Adrenal gland (tissue), 12 donors: Measurements from ENCODE around the gene PFKFB2. TPM values are rescaled to one million over a fixed set of nuclear protein-coding genes. Genes with fewer than 3 reads are reported as not detected.

Source experiments
- DNase-seq, 7 donors: peaks; one replicate each; pipeline ENCODE4 v3.0.0-alpha.2; 2019 to 2020
- H3K27ac ChIP-seq, 5 donors: fragments of 200-600 bp; sonication (generic) in 4 of 5; 1 replicate in 3 of 5; 2 replicates in 2 of 5; pipeline versions ENCODE4 v1.5.1 to v1.8.0; 2016 to 2020; ENCODE audit warnings: mild to moderate bottlenecking in 1 of 5
- H3K27me3 ChIP-seq: fragments of 200-600 bp; 2 replicates; pipeline ENCODE4 v1.8.0; 2021
- H3K36me3 ChIP-seq, 2 donors: fragments of 200-600 bp; replicated peaks in 1 of 2; 1 replicate in 1 of 2; 2 replicates in 1 of 2; pipeline versions ENCODE4 v1.5.1 to v1.8.0; 2018 to 2022
- H3K4me1 ChIP-seq, 2 donors: fragments of 200-600 bp; replicated peaks in 1 of 2; 1 replicate in 1 of 2; 2 replicates in 1 of 2; pipeline versions ENCODE4 v1.5.1 to v1.8.0; 2018 to 2021
- H3K4me3 ChIP-seq, 4 donors: fragments of 200-600 bp; sonication (generic) in 3 of 4; one replicate each; pipeline ENCODE4 v1.5.1; 2016 to 2018
- H3K9me3 ChIP-seq, 3 donors: fragments of 200-600 bp; sonication (generic) in 1 of 3; replicated peaks in 1 of 3; 1 replicate in 2 of 3; 2 replicates in 1 of 3; pipeline versions ENCODE4 v1.5.1 to v1.8.0; 2016 to 2021
- POLR2A ChIP-seq, 2 donors: fragments of 450-650 bp; IDR thresholded peaks; one replicate each; pipeline ENCODE4 v1.6.1; 2017; ENCODE audit warnings: antibody characterized with exemption in 2 of 2, mild to moderate bottlenecking in 2 of 2, moderate library complexity in 1 of 2
- WGBS, 4 donors: extraction: QIAGEN DNeasy Blood & Tissue Kit in 2 of 4; methylation state at CpG; one replicate each; pipeline versions ENCODE4 v1.1.5 to v1.1.7; 2013 to 2017; 5-methylcytosine and 5-hydroxymethylcytosine counted together
- intact Hi-C, 2 donors: fragments of 100-400 bp; cut with DNase I; formaldehyde crosslinking; loops; one replicate each; pipeline versions ENCODE4 v1.14.1 to v1.15.0; 2022 to 2023
- polyA plus RNA-seq, 3 donors: library from polyadenylated mRNA; stranded (reverse); fragments of 200-250 nt in 2 of 3; fragments of 350-450 nt in 1 of 3; fragmentation: Illumina TruSeq in 1 of 3; extraction: RNeasy Lipid Tissue Mini Kit (QIAGEN cat#74804) in 1 of 3; gene quantifications; one replicate each; pipeline ENCODE4 v1.2.3, GENCODE V29; 2013 to 2014
- total RNA-seq, 9 donors: library from RNA; depleted of rRNA in 4 of 9; stranded (reverse); fragments of >200 nt in 4 of 9; fragments of 120-200 nt in 1 of 9; fragmentation: NEBNext Ultra II Directional in 1 of 9; extraction: Animal tissue kit (Norgen Biotek cat#: 25700) in 1 of 9; gene quantifications; one replicate each; pipeline versions ENCODE4 v1.1.0 to v1.2.4, GENCODE V29; 2013 to 2023
- TF ChIP-seq, protein P1 (sequence below), 6 experiments: fragments of 450-650 bp in 4 of 6; fragments of 200-600 bp in 2 of 6; sonication (generic) in 1 of 6; IDR thresholded peaks; 1 replicate in 5 of 6; 2 replicates in 1 of 6; pipeline versions ENCODE4 v1.5.1 to v1.8.0; 2016 to 2021; ENCODE audit warnings: antibody characterized with exemption in 6 of 6, mild to moderate bottlenecking in 2 of 6, moderate library complexity in 1 of 6
- donor health status: healthy with polysubstance abuse.
- donor health status: Bipolar disorder and iron deficiency.
- donor health status: DM: yes; HTN: yes; CAD: no.
- donor health status: DM: no; HTN: no; CAD: no.
- donor health status: DM: no; HTN: no; CAD: no.
- donor health status: DM: yes; HTN: yes; CAD: no.

PFKFB2 gene
- total and polyA plus RNA-seq, 12 donors = 3.9 to 25.8 (median 13.5) TPM

DNA sequence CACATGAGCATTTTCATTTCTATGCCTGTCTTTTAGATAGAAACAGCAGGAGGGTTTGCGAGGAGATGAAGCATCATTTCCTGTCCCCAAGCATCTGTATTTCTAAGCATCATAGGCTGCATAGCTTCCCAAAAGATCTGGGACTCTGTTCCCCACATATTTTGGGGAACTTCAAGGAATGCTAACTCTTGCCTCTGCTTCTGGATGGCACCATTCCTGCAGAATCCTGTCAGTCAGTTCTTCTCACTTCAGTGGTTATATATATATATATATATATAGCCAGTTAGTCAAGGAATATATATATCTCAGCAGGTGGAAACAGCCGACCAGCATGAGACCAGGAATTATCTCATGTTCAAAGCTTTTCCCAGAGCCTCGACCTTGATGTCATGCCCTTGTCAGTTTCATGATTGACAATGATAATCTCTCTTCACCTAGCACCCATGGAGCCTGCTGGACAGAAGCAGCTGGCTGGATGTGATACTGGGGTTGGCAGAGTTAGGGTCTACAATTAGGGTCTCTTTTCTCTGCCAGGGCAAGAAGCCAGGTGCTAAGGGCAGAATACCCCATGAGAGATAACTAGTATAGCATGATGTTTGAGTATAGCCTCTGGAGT, 2.4 kb downstream of the PFKFB2 start:
- H3K9me3 ChIP-seq = no peaks in the 10 kb centered on the region
- H3K4me3 ChIP-seq = no peak overlapping the region
- H3K36me3 ChIP-seq = no peaks in the 10 kb centered on the region
- no peak for TF ChIP-seq POLR2A (IDR thresholded peaks at IDR 0.05)
- TF ChIP-seq, protein P1, sequence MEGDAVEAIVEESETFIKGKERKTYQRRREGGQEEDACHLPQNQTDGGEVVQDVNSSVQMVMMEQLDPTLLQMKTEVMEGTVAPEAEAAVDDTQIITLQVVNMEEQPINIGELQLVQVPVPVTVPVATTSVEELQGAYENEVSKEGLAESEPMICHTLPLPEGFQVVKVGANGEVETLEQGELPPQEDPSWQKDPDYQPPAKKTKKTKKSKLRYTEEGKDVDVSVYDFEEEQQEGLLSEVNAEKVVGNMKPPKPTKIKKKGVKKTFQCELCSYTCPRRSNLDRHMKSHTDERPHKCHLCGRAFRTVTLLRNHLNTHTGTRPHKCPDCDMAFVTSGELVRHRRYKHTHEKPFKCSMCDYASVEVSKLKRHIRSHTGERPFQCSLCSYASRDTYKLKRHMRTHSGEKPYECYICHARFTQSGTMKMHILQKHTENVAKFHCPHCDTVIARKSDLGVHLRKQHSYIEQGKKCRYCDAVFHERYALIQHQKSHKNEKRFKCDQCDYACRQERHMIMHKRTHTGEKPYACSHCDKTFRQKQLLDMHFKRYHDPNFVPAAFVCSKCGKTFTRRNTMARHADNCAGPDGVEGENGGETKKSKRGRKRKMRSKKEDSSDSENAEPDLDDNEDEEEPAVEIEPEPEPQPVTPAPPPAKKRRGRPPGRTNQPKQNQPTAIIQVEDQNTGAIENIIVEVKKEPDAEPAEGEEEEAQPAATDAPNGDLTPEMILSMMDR (IDR thresholded peaks at IDR 0.05) = no peak
- 55 to 67% (median 64%) methylated on average over 3 of the region's 3 CpGs for WGBS, 4 donors
- peaks cover 0 to 24% of the 10 kb centered on the region in 2 donors for H3K4me1 ChIP-seq
- H3K27me3 ChIP-seq = no peaks in the 10 kb centered on the region
- no peak overlapping the region for H3K27ac ChIP-seq
- intact Hi-C loops = no loop called here
- DNase-seq = no peak

DNA sequence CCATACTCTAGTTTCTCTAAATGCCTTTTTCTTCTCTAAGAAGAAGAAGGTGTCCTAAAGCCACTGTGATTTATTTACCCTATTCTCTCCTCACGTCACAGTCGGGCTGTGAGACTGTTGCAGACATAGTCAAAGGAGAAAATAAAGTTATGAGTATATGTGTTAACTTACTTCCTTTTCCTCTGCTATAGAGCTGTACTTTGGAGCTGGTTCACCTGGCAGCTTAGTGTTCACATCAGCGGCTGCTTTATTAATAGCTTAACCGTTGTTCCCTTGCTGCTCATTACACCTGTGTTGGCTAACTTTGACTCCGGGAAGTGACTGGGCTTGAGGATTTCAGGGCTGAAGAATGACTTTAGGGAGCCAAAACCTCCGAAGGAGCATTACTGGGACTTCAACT, 3.6 kb downstream of the PFKFB2 start:
- WGBS, 4 donors = 87 to 93% (median 91%) methylated on average over 6 of the region's 6 CpGs

DNA sequence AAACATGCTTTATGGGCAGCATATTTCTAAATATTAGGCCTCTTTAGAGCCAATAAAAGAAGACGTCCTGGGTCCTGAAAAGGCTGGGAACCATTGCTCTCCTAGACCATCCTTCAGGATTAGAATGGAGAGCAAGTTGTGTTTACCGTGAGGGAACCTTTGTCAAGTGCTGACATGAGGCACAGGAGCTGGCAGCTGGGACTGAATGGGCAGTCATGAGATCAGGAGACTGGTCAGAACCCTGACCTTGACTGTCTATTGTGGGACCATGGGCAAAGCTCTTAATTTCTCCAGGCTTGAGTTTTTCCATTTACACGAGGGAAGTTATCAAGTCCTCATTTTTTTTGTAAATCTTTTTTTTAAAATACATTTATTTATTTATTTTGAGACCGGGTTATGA, 5.2 kb downstream of the PFKFB2 start:
- DNase-seq = peak in 2 of 7 donors; percentile 25 to 32
- peaks cover 0 to 16% of the 10 kb centered on the region in 2 donors for H3K36me3 ChIP-seq
- no peak for TF ChIP-seq POLR2A (IDR thresholded peaks at IDR 0.05)
- TF ChIP-seq, protein P1 (IDR thresholded peaks at IDR 0.05) = no peak
- no peak overlapping the region for H3K27ac ChIP-seq
- H3K9me3 ChIP-seq = no peaks in the 10 kb centered on the region
- no peaks in the 10 kb centered on the region for H3K27me3 ChIP-seq
- peaks cover 0 to 7% of the 10 kb centered on the region in 2 donors for H3K4me1 ChIP-seq
- intact Hi-C loops = no loop called here
- no peak overlapping the region for H3K4me3 ChIP-seq
- 78 to 87% (median 86%) methylated on average over 4 of the region's 4 CpGs for whole genome bisulfite sequencing, 4 donors

More for the DNA sequence above, 3.6 kb downstream of the PFKFB2 start:
- DNase-seq = no peak
- TF ChIP-seq POLR2A (IDR thresholded peaks at IDR 0.05) = no peak
- TF ChIP-seq, protein P1 (IDR thresholded peaks at IDR 0.05) = no peak
- Histone ChIP-seq H3K4me1 (peaks cover 0 to 17% of the 10 kb centered on the region in 2 donors), H3K9me3 (no peaks in the 10 kb centered on the region), H3K36me3 (peaks cover 0 to 2% of the 10 kb centered on the region in 2 donors), H3K27me3 (no peaks in the 10 kb centered on the region), H3K4me3 (no peak overlapping the region), H3K27ac (no peak overlapping the region)
- intact Hi-C loops = no loop called here

DNA sequence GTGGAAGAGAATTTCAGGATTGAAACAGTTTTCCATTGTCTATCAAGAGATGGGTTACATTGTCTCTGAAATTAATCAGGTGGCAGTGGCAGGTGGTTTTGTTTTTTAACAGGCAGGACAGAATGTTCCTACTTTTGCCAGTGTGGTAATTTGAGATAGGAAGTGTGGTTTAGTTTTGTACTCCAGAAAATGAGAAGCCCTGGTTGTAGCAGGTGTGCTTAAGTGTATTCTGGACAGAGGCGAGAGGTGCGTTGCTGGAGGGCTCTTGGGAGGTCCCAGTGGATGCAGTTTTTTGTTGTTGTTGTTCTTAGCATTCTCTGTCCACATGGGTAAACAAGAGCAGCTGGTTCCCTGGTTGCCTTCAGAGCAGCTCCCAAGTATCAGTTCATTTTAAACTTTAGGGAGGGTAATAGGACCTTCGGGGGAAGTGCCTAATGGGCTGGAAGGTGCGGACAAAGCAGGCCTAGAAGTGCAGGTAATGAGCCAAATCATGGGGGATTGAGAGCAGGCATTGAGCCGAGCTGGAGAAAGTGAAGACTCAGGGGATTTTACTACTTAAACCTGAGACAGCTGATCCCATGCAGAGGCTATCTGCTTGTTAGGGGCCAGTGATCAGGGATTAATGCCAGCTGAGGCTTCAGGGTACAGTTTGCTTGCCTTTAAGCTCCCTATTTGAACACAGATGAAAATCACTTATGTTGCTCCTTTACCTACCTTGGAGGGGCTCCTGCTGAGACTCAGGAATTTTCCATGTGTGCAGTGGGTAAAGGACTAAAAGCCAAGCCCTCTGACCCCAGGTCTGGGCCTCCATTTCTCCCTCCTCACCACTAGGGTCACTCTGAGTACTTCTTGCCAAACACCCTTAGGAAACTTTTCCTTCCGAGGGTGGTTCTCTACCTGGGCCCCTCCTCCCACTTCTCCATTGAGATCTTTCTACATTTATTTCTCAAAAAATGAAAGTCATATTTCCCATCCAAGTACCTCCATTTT, 6.1 kb downstream of the PFKFB2 start:
- DNase-seq = no peak
- Histone ChIP-seq H3K4me1 (no peaks in the 10 kb centered on the region), H3K27ac (no peak overlapping the region), H3K36me3 (peaks cover 0 to 23% of the 10 kb centered on the region in 2 donors), H3K27me3 (no peaks in the 10 kb centered on the region), H3K4me3 (no peak overlapping the region), H3K9me3 (no peaks in the 10 kb centered on the region)
- intact Hi-C loops = no loop called here
- TF ChIP-seq POLR2A (IDR thresholded peaks at IDR 0.05) = no peak
- TF ChIP-seq, protein P1 (IDR thresholded peaks at IDR 0.05) = no peak
- 83 to 91% (median 88%) methylated on average over 6 of the region's 6 CpGs for WGBS, 4 donors
